A673 (cell line): Measurements from ENCODE around the gene RFX1. TPM values are rescaled to one million over a fixed set of nuclear protein-coding genes. Genes with fewer than 3 reads are reported as not detected.
A peak's percentile ranks its signal among the peaks of the same experiment; 100 is the strongest.
"Not testable (repeated sequence)": the region's sequence is repeated elsewhere in the genome, so short reads cannot be mapped to it uniquely, and the experiment has no call there.

Source experiments
- BruUV-seq: library from RNA; stranded (reverse); fragments of 400-500 nt; replicated peaks from 2 replicates; lab custom pipeline; 2021; lab: Mats Ljungman, UMichigan
- CTCF ChIA-PET: fragments of 300-600 bp; sonication (Branson Sonifier 250); formaldehyde crosslinking; loops from one replicate; lab custom pipeline; 2022; ENCODE audit warnings: antibody characterized with exemption; lab: Charles Lee
- POLR2A ChIA-PET: fragments of 300-600 bp; sonication (Branson Sonifier 250); formaldehyde crosslinking; loops from one replicate; lab custom pipeline; 2022; ENCODE audit warnings: antibody characterized with exemption; ENCODE audit not compliant: low non-redundant PET; lab: Charles Lee
- DNase-seq: peaks from one replicate; pipeline ENCODE4 v3.0.0-alpha.2; 2015; ENCODE audit warnings: low spot score
- H3K27ac ChIP-seq: fragments of 200-600 bp; sonication (generic); 2 replicates; pipeline ENCODE4 v1.5.1; 2016; ENCODE audit warnings: mixed run types, low read depth, mild to moderate bottlenecking, mixed read lengths, antibody characterized with exemption, low read length; ENCODE audit not compliant: poor library complexity, severe bottlenecking
- H3K27me3 ChIP-seq: fragments of 200-600 bp; sonication (generic); replicated peaks from 2 replicates; pipeline ENCODE4 v1.6.1; 2017; ENCODE audit warnings: mixed run types, low read depth, mild to moderate bottlenecking, mixed read lengths, antibody characterized with exemption, low read length; ENCODE audit not compliant: insufficient read depth, poor library complexity
- H3K36me3 ChIP-seq: fragments of 200-600 bp; sonication (generic); 2 replicates; pipeline ENCODE4 v1.6.1; 2016; ENCODE audit warnings: mixed run types, mild to moderate bottlenecking, mixed read lengths, antibody characterized with exemption, low read length; ENCODE audit not compliant: insufficient read depth, poor library complexity, severe bottlenecking
- H3K4me1 ChIP-seq: fragments of 200-600 bp; sonication (generic); 2 replicates; pipeline ENCODE4 v1.6.1; 2017; ENCODE audit warnings: mixed run types, mild to moderate bottlenecking, mixed read lengths, antibody characterized with exemption, low read length; ENCODE audit not compliant: insufficient read depth, poor library complexity, severe bottlenecking
- H3K4me3 ChIP-seq: fragments of 200-600 bp; sonication (generic); 2 replicates; pipeline ENCODE4 v1.5.1; 2016; ENCODE audit warnings: low read depth, mixed run types, mild to moderate bottlenecking, mixed read lengths, low read length; ENCODE audit not compliant: poor library complexity, severe bottlenecking
- H3K9me3 ChIP-seq: fragments of 200-600 bp; sonication (generic); 2 replicates; pipeline ENCODE4 v1.6.1; 2016; ENCODE audit warnings: mixed run types, low read depth, mild to moderate bottlenecking, mixed read lengths, antibody characterized with exemption, low read length; ENCODE audit not compliant: poor library complexity, severe bottlenecking
- EZH2 ChIP-seq: fragments of 200-600 bp; sonication (generic); IDR thresholded peaks from 2 replicates; pipeline ENCODE4 v1.6.1; 2017; ENCODE audit warnings: borderline replicate concordance, low read depth, mild to moderate bottlenecking, mixed read lengths, antibody characterized with exemption, low read length; ENCODE audit not compliant: poor library complexity, severe bottlenecking
- intact Hi-C: fragments of 100-400 bp; cut with micrococcal nuclease; formaldehyde crosslinking; loops from one replicate; pipeline ENCODE4 v1.10.0; 2022; ENCODE audit not compliant: unreplicated experiment
- total RNA-seq: library from RNA; stranded (reverse); gene quantifications from 2 replicates; pipeline ENCODE4 v1.2.3, GENCODE V29; 2021
- TF ChIP-seq, protein P1 (sequence below): fragments of 300-800, 200-600 bp; sonication (generic); conservative IDR thresholded peaks from 2 replicates; pipeline ENCODE4 v1.5.1; 2017; ENCODE audit warnings: low read depth, mild to moderate bottlenecking, antibody characterized with exemption, low read length, moderate library complexity, mixed read lengths

RFX1 gene
- total RNA-seq, 1 experiment from 2014 or later = 19.5 TPM

DNA sequence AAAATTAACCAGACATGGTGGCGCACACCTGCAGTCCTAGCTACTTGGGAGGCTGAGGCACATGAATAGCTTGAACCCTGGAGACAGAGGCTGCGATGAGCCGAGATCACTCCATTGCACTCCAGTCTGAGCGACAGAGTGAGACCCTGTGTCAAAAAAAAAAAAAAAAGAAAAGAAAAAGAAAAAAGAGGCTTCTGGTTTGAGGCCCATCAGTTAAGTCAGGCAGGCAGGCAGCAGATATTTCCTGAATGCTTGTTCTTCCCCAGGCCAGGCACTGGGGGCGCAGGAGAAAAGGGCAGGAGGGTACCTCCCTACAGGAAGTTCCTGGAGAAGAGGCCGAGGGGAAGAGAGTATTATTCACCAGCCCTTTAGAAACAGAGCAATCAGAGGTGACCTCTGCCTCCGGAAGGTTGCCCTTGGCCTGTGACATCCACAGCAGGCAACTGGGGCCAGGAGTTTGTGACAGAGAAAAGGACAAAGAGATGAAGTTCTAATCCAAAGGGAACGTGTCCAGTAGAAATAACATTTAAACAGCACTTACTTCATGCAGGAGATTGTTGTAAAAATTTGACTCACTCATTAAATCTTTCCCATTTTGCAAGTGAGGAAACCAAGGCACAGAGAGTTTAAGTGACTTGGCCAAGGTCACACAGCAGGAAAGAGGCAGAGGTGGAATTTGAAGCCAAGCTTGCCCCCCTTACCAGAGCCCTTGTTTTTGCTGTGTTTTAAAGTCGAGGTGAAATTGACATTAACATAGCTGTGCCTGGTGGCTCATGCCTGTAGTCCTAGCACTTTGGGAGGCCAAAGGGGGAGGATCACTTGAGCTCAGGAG lies 17.5 kb upstream of the RFX1 start:
- H3K4me1 ChIP-seq = peaks cover 5% of the 10 kb centered on the region
- H3K4me3 ChIP-seq = no peak overlapping the region
- no peaks in the 10 kb centered on the region for H3K27me3 ChIP-seq
- no TSS peak for BruUV-seq
- no peak for TF ChIP-seq EZH2
- TF ChIP-seq, protein P1, sequence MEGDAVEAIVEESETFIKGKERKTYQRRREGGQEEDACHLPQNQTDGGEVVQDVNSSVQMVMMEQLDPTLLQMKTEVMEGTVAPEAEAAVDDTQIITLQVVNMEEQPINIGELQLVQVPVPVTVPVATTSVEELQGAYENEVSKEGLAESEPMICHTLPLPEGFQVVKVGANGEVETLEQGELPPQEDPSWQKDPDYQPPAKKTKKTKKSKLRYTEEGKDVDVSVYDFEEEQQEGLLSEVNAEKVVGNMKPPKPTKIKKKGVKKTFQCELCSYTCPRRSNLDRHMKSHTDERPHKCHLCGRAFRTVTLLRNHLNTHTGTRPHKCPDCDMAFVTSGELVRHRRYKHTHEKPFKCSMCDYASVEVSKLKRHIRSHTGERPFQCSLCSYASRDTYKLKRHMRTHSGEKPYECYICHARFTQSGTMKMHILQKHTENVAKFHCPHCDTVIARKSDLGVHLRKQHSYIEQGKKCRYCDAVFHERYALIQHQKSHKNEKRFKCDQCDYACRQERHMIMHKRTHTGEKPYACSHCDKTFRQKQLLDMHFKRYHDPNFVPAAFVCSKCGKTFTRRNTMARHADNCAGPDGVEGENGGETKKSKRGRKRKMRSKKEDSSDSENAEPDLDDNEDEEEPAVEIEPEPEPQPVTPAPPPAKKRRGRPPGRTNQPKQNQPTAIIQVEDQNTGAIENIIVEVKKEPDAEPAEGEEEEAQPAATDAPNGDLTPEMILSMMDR = peak; percentile 46
- no peak overlapping the region for H3K27ac ChIP-seq
- no peaks in the 10 kb centered on the region for H3K36me3 ChIP-seq
- no peaks in the 10 kb centered on the region for H3K9me3 ChIP-seq
- DNase-seq = peak; percentile 53
- ChIA-PET CTCF (no interaction called here), POLR2A (no interaction called here)
- intact Hi-C loops = no loop called here

DNA sequence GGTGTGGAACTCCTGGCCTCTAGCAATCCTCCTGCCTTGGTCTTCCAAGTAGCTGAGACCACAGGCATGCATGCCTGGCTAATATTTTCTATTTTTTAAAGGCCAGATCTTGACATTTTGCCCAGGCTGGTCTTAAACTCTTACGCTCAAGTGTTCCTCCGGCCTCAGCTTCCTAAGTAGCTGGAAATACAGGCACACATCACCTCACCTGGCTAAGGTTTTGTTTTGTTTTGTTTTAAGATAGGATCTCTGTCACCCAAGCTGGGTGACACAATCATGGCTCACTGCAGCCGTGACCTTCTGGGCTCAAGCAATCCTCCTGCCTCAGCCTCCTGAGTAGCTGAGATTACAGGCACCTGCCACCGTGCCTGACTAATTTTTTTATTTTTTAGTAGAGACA lies 16.3 kb upstream of the RFX1 start:
- no peaks in the 10 kb centered on the region for H3K36me3 ChIP-seq

DNA sequence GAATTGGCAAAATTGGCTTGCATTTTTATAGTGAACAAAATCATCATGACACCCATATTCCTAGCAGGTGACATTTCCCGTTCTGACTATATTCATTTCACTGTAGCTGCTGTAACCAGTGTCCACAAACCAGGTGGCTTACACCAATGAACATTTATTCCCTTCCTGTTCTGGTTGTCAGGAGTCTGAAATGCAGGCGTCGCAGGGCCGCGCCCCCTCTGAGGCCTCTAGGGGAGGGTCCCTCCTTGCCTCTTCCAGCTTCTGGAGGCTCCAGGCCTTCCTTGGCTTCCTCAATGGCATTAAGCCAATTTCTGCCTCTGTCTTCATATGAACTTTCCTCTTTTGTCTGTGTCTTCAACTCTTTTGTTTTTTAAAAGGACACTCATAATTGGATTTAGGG lies 15.4 kb upstream of the RFX1 start:
- intact Hi-C loops = no loop called here
- no peak overlapping the region for H3K27ac ChIP-seq
- H3K9me3 ChIP-seq = no peaks in the 10 kb centered on the region
- no peak for TF ChIP-seq EZH2
- TF ChIP-seq, protein P1 = no peak
- CTCF ChIA-PET = interaction anchor here (0.6 to 1.0 kb wide), 3 partner anchors 9 to 29 kb away, joined by 3 to 4 read pairs (median 4); partner anchors contain the start of gene IL27RA
- no peaks in the 10 kb centered on the region for H3K27me3 ChIP-seq
- H3K4me1 ChIP-seq = peaks cover 5% of the 10 kb centered on the region
- POLR2A ChIA-PET = no interaction called here
- BruUV-seq = no TSS peak
- no peaks in the 10 kb centered on the region for H3K36me3 ChIP-seq
- peak; percentile 67 for DNase-seq
- no peak overlapping the region for H3K4me3 ChIP-seq

More for the DNA sequence above, 16.3 kb upstream of the RFX1 start:
- BruUV-seq = no TSS peak
- H3K9me3 ChIP-seq = no peaks in the 10 kb centered on the region
- H3K4me1 ChIP-seq = peaks cover 5% of the 10 kb centered on the region
- no peaks in the 10 kb centered on the region for H3K27me3 ChIP-seq
- intact Hi-C loops = no loop called here
- ChIA-PET CTCF (interaction anchor here (0.7 kb wide), 1 partner anchor 339 kb away, joined by 5 read pairs; no protein-coding TSS in a partner anchor), POLR2A (no interaction called here)
- DNase-seq = no peak
- no peak overlapping the region for H3K4me3 ChIP-seq
- no peak for TF ChIP-seq EZH2
- TF ChIP-seq, protein P1 = no peak
- H3K27ac ChIP-seq = no peak overlapping the region

DNA sequence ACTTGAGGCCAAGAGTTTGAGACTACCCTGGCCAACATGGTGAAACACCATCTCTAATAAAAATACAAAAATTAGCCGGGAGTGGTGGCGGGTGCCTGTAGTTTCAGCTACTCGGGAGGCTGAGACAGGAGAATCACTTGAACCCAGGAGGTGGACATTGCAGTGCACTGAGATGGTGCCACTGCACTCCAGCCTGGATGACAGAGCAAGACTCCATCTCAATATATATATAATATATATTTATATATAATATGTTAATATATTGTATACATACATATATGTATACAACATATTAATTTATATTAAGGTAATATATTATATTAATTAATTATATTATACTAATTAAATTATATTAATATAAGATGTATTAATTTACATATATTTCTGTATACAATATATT lies 13.6 kb upstream of the RFX1 start:
- intact Hi-C loops, BruUV-seq: not testable (repeated sequence)

More for the DNA sequence above, 13.6 kb upstream of the RFX1 start:
- POLR2A ChIA-PET, H3K9me3 ChIP-seq, H3K36me3 ChIP-seq, DNase-seq, H3K27ac ChIP-seq, CTCF ChIA-PET, H3K4me1 ChIP-seq, H3K27me3 ChIP-seq, H3K4me3 ChIP-seq: not testable (repeated sequence)
